TTC549 (cell line): ENCODE data around the gene XIAP.
"Not testable (repeated sequence)": the region's sequence is repeated elsewhere in the genome, so short reads cannot be mapped to it uniquely, and the experiment has no call there.

Source experiments
- FAIRE-seq: peaks from 2 replicates; lab custom pipeline; 2012; peaks lifted over from hg19 to GRCh38; lab: Jason Lieb, UNC

Gene XIAP

DNA sequence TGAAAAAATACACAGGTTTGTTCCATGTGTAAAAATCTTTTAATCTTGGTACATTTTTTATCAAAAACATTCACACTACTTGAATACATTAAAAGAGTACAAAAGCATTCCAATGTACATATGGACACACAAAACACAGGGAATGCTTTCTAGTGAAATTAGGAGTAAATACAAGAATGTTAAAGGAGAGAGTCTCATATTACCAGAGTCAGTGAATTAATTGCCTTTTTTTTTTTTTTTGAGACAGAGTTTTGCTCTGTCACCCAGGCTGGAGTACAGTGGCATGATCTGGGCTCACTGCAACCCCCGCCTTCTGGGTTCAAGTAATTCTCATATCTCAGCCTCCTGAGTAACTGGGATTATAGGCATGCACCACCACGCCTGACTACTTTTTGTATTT lies 17.0 kb downstream of the XIAP start:
- FAIRE-seq = no peak

DNA sequence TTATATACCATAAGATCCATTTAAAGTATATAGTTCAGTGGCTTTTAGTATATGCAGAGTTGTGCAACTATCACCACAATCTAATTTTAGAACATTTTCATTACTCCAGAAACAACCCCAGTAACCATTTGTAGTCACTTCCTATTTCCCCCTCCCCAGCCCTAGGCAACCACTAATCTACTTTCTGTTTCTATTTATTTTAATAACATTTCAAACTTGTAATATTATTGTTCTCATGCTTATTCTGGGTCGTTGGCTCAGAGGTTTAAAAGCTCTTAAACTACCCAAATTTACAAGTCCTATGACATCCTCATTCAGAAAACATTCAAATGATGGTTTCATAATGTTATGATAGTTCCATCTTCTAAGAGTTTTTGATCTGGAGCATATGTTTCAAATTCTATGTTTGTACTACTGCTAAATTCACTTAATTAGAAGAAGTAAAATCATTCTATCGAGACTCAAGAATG lies 18.4 kb downstream of the XIAP start:
- FAIRE-seq = no peak

DNA sequence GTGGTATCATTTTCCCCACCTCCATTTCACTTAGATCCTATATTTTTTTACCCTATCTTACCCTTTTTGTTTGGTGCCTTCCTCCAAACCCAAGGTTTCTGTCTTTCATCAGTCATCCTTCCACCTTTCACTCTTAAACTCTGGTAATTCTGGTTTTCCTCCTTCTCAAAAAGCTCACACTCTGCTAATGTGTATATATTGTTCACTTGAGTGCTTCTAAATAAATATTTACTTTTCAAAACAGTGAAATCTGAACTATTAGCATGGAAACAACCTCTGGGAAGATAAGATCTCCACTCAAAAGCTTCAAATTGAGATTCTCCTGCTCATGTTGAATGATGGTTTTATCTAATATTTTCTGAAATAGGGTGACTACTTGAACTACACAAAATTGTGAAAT lies 21.5 kb downstream of the XIAP start:
- FAIRE-seq = no peak

GRCh38 chrX:123882391-123882790 lies 22.5 kb downstream of the XIAP start:
- no peak for FAIRE-seq

DNA sequence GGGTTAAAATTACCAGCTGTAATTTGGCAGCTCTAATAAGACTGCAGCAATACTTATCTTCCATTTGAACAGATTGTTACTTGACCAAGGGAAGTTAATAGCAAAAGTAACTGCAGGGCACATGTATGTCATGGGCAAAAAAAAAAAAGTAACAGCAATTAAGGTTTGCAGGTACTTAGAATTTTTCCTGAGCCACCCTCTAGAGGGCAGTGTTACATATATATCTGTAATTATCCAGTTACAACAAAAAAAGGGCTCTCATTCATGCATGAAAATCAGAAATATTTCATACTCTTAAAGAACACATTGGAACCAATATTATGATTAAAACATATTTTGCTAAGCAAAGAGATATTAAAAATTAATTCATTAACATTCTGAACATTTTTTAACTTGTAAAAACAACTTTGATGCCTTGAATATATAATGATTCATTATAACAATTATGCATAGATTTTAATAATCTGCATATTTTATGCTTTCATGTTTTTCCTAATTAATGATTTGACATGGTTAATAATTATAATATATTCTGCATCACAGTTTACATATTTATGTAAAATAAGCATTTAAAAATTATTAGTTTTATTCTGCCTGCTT lies 25.1 kb downstream of the XIAP start:
- peak; percentile 58 for FAIRE-seq

DNA sequence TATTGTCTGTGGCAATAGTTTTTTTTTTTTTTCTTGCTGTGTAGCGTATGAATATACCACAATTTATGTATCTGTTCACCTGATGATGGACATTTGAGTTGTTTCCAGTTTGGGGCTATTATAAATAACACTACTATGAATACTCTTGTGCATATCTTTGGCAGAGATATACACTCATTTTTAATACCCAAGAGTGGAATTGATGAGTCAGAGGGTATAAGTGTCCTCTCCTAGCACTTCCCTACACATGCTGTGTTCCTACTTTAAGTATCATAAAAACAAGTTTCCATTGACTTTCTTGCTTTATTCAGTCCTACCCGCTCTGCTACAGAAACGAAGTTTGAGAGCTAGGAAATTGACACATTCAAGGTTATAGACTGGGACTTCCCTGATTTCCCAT lies 39.8 kb downstream of the XIAP start:
- no peak for FAIRE-seq

- FAIRE-seq = not testable (repeated sequence)
These were observed 43.4 kb downstream of the XIAP start for GRCh38 chrX:123903261-123903660.

DNA sequence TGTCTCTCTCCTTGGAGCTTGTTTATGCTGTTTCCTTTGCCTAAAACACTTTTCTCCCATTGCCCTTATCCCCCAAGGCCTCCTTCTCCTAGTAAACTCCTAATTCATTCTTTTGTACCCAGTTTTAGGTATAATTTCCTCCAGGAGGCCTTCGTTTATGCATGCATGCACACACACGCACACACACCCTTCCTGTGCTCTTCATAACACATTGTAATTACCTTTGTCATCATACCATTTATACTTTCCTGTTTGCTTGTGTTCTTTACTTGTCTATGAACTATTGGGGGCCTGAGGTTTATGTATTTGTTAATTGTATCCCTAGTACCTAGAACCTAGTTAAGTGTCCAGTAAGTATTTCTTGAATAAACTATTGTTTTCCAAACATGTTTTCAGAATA lies 45.5 kb downstream of the XIAP start:
- no peak for FAIRE-seq

DNA sequence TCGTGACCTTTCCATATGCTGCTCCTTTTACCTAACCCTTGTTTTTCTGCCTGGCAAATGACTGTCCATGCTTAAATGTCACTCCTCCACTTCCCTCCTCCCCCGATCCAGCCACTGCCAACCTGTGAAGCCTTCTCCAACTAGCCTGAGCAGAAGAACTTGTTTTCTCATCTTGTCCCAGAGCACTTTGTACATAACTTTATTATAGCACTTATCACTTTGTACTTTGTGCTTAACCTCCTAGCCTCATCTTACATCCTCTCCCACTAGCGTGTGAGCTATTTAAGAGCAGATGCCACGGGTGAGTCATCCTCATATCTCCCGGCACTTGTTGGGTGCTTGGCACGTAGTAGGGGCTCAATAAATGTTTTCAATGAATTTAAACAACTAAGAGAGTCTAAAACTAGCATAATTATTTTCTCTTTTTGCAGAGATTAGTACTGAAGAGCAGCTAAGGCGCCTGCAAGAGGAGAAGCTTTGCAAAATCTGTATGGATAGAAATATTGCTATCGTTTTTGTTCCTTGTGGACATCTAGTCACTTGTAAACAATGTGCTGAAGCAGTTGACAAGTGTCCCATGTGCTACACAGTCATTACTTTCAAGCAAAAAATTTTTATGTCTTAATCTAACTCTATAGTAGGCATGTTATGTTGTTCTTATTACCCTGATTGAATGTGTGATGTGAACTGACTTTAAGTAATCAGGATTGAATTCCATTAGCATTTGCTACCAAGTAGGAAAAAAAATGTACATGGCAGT lies 46.9 kb downstream of the XIAP start:
- no peak for FAIRE-seq

- FAIRE-seq = no peak
These were observed 49.7 kb downstream of the XIAP start for GRCh38 chrX:123909523-123909922.

DNA sequence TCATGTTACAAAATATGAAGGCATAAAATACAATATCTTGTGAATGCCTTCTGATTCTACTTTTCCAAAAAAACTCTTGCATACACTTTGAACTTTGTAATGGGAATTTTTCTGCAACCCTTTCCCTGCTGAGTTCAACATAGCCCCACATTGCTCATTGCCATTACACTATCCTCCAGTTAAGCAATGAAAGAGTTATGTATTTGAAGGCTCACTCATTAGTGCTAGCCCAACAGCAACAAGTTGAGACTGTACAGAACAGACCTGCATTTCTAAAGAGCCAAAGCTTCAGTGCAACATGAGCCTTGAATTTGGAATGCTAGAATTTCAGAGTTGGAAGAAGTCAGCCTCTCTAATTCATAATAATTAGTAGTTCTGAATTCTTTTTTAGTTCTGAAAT lies 57.2 kb downstream of the XIAP start:
- no peak for FAIRE-seq

- no peak for FAIRE-seq
These were observed 58.4 kb downstream of the XIAP start for GRCh38 chrX:123918106-123918721.

DNA sequence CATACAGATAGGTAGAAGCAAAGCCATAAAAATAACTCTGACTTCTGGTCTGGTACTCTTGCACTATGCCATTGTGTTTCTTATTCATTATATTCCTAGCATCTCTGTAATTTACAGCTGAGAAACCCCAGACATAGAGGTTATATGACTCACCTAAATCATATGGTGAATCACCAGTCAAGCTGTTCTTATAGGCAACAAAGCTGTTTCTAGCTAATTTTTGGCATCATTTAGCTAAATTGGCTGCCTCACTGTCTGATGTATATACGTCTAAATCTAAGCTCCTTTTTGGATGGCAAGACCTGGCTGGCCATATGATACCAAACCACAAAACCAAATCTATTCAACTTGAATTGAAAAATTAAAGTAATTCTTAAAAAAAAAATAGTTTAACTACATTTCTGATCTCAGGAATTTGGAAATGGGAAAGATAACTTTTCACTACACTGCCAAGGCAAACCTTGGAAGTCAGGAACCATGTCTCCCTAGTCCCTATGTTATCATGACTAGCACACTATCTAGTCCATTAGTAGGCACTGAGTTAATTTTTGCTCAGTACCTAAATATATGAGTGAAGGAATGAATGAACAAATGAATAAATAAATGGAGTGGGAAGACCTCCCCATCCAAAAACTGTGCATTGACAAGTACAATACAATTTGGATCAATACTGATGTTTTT lies 60.4 kb downstream of the XIAP start:
- no peak for FAIRE-seq

DNA sequence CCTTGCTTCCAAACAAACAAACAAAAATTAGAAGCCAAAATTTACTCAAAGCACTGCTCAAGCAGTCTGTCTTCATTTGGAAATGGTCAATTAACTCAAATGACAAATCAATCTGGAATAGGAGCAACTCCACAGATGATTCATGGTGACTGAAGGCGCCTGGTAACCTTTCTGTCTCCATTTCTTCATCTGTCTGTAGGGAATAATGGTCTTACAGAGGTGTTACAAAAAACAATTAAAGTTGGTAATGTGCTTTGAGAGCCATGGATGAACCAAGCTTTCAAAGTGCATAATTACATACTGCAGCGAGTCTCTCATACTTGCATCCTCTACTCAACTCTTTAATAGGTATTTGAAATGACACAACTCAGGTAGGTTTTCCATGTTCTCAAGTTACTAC lies 63.4 kb downstream of the XIAP start:
- FAIRE-seq = no peak

DNA sequence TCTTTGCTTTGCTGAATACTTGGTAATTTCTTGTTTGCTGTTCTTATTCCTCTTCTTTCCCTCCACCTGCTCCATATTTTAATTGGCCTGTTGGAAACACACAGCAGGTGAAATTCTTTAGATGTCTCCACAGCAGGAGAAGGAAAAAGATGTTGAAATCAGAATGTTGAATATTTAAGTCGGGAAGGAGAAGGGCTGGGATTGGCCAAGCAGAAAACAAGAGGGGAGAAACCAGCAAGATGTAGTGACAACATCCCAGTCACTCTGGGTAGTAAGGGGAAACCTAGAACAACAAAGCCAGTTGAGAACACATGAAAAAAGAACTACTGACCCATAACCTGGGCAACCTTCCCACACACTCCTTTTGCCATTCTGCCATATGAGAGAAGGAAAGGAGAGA lies 64.3 kb downstream of the XIAP start:
- FAIRE-seq = no peak

GRCh38 chrX:123927845-123928244 lies 68.0 kb downstream of the XIAP start:
- no peak for FAIRE-seq

- not testable (repeated sequence) for FAIRE-seq
These were observed 72.2 kb downstream of the XIAP start for GRCh38 chrX:123932055-123932454.

- FAIRE-seq = no peak
These were observed 83.2 kb downstream of the XIAP start for GRCh38 chrX:123943074-123943473.

DNA sequence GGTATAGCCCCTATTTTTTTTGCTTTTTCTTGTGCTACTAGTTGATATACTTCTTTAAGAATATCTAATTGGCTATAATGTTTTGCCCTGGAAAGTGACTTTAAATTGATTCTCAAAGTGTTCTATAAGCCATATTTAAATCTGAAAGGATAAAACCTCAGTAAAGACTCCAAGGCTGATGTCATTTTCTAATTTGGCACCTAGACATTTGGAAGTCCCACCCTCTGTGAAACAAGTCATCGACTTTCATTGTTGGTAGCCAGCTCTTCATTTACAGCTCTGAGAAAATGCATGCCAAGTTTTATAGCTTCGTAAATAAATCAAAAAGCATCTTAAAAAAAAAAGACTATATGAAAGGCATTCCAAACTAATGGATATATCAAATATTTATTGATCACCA lies 83.6 kb downstream of the XIAP start:
- FAIRE-seq = no peak

- no peak for FAIRE-seq
These were observed 90.0 kb downstream of the XIAP start for GRCh38 chrX:123949846-123950245.

DNA sequence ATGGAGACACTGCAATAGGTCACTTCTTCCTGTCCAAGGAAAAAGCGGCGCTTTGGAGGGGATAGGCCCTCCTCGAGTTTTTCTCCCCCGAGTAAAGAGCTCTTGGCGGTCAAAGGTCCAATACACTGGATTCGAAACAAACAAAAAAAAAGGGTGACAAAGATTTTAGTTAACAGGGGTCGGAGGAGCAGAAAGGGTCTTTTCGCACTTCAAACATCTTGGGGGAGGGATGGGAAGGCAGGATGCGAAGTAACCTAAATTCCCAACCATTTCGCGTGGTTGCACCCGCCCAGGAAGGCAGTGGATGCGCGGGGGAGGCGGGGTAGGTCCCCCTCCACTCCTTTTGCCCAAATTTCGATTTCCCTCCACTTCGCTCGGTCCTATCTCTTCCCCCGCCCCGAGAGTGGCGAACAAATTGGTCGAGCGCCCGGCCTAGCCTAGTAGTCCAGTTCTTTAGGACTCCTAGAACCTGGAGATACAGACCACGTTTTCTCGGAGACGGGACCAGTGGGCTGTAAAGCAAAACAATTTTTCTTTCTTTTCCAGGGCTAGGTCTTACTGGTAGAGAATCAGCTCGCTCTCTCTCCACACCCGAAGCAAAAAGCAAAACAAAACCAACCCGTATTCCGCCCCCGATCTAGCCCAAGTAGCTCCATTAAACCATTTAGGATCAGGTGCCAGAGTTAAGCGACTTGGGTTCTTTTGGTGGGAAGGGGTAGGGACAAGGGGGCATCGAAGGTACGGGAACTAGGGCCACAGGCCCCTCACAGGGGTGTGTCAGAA lies 99.6 kb downstream of the XIAP start:
- no peak for FAIRE-seq

DNA sequence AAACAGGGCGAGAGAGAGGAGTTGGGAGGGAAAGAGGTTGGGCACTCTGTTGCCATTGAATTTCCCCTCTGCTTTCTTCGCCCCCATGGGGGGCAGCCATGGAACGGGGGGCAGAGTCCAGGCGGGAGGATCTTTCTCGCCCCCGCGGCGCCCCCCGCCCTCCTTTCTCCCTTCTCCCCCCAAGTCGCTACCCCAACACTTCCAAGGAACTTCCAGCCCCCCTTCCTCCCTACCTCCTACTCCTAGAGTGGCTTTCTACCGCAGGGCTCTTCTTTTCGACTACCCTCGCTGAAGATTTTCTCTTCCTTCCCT lies 101.1 kb downstream of the XIAP start:
- no peak for FAIRE-seq
